DMS 273 treated with DMSO at 0.1 percent for 48 hours (cell line): ENCODE results near the gene SEL1L3.
"Not testable (repeated sequence)": the region's sequence is repeated elsewhere in the genome, so short reads cannot be mapped to it uniquely, and the experiment has no call there.

ENCODE experiments used
- DNase-seq: peaks from one replicate; lab custom pipeline; 2025; lab: John Stamatoyannopoulos, UW

Gene SEL1L3

DNA sequence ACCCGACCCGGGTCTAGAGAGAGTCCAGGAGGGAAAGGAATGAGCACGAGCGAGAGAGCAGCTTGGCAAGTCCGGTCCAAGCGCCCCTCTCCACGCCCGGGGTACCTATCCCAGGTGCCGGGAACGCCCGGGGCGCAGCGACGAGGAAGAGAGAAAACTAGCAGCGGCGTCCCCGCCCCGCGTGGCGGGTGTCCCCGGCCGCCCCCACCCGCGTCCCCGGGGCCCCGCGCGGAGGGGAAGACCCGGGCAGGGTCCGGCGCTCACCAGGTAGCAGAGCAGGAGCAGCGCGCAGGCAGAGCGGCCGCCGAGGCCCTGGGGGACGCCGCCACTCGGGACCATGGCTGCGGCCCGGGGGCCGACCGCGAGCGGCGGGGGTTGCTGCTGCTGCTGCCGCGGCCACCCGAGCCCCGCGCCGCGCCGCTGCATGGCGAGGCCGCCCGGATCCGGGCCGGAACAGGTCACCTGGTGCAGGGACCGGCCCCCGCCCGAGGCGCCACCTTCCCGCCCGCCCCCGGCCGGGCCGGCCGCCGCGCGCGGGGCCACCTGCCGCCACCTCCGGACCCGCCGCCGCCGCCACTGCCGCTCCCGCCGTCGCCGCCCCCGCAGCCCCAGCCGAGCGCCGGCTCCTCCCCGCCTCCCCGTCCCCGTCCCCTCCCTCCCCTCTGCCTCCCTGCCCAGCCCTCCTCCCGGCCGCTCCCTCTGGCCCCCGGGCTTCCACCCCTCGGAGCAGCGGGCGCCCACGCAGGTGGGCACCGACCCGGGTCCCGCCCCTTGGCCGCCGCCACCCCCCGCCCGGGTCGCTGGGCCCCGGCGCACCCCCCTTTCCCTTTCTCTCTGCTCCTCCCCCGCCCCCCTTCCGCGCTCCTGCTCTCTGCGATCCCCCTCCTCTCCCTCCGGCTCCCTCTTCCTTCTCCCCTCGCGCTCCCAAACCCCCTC is at the start of gene SEL1L3:
Gene SEL1L3, minus strand, starts transcription at position 578 of the 936 bp plus-strand sequence. Its CDS starts 152 bp downstream, at position 426.
- no peak for DNase-seq

DNA sequence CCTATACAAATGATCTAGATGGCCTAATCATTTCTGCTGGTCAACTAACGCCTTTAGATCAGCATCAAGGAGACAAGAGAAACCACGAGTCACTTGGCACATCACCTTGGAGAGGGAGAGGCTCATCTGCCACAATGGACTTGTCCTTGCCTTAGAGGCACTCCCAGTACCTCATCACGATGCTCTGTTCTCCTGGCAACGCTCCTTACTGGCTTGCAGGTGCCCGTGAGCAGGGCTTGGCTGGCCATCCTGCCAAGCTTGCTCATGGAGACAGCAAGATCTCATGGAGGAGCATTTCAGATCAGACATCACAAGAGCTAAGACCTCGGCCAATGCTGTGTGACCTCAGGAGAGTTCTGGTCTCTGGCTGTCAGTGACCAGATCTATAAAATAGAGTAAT is 48.6 kb upstream of the SEL1L3 start:
- DNase-seq, result no peak

DNA sequence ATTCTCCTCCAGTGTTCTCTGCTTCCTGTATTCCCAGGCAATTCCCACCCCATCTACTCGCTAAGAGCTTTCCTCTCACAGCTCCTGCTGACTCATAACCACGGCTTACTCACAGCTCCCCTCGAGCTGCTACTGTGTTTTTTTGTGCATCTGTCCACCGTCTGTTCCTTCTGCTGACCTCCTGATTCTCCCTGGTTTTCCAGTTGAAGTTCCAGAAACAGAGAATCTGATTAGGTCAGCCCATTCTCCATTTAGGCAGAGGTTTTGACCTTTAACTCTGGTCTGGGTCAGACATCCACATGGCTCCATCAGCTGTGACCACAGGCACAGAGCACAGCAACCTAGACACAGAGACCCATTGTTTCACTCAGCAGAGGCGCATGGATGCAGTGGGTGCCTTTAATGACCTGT is 45.7 kb upstream of the SEL1L3 start:
- no peak for DNase-seq

DNA sequence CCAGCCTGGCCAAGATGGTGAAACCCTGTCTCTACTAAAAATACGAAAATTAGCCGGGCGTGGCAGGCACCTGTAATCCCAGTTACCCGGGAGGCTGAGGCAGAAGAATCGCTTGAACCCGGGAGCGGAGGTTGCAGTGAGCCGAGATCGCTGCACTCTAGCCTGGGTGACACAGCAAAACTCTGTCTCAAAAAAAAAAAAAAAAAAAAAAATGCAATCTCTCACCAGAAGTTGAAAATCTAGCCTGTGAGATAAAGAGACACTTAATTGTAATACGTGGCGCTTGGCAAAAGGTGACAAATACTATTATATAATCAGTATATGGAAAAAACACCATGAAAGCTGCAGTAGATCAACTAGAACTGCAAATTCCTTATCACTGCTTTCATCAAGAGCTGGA is 43.3 kb upstream of the SEL1L3 start:
- not testable (repeated sequence) for DNase-seq

DNA sequence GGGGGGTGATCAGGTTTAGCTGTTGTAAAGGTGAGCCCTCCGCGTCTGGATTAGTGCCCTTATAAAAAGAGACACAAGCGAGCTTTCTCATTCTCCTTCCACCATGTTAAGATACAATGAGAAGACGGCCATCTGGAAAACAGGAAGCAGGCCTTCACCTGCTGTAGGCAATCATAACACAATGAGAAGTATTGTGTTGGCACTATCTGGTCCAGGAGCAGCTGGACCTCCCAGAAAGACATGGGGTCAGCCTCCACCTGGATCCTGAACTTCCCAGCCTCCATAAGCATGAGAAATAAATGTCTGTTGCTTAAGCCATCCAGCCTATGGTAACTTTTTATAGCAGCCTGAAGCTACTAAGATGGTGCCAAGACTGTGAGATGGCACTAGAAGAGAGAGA is 42.6 kb upstream of the SEL1L3 start:
- DNase-seq, result no peak

DNA sequence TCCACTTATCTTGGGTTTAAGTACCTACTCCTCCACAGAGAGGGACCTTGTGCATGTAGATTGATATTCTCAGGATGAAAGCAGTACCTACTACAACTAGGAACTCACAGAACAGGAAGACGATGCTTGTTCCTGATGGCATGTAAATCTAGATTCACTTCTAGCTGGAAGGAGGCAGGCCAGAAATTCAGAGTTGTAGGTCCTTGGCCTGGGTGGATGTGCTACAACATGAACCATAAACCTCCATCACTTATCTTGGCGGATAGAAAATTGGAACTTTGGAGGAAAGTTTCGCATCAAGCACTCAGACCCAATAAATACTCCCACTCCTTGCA is 41.9 kb upstream of the SEL1L3 start:
- DNase-seq, result no peak

DNA sequence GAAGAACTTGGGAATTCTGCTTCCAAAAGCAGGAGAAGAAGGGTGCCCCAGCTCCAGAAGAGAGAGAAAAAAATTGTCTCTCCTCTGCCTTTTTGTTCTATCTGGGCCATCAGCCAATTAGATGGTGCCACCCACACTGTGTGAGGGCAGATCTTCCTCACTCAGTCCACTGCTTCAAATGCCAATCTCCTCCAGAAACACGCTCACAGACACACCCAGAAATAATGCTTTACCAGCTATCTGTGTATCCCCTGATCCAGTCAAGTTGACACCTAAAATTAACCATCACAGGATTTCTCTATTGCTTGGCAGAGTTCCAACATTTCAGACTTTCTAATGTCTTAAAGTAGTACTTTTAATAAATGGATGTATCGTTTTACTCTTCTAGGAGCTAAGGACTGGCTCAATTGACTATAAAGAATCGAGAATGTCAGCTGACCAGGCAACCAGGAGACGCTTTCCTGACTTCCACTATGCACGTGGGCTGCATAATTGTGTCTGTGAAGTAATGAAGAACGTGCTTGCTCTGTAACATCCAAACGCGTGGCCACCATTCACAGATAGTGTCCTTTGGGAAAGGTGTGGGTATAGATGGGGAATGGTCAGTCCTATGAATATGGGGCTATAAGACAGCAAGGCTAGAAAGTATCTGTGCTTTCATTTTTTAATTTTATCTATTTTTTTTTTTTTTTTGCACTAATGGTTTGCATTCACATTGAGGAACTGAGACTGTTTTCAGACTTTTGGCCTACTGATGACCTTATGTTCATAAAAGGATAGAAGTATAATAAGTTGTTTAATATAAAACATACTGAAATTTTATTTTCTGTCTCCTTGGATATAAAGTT is 41.3 kb upstream of the SEL1L3 start:
- no peak for DNase-seq

DNA sequence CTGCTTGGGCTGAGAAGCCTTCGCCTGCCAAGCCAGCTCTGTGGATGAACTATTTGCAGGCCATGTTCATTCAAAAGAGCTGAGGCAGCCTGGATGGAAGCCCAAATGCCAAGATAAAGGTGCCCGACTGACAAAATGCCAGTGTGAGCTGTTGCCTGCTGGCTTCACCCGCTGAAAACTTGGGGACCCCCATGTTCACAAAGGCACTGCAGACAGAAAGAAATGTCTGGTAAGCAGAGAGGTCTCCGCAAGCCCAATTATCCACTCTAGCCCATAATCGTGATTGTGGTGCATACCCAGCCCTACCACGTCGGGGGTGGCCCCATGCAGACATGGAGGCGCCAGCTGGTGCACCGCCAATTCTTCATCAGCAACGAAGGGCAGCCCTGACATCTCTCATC is 38.2 kb upstream of the SEL1L3 start:
- DNase-seq, result no peak

DNA sequence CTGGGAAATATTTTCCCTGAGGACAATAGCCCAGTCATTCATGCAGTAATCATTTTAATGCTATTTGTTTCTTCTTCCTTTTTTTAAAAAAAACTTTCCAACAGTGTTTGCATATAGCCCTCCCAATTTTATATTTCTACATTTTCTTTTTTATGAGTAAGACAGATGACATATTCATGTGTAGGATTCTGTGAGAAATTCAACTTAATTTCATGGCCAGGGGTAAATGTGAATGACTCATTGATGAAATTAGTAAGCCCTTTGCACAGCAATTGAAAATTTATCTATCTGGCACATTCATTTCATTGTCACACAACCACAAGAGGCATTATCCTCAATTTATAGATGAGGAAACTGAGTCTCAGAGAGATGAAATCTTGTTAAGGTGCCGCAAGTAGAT is 37.5 kb upstream of the SEL1L3 start:
- DNase-seq, result no peak

DNA sequence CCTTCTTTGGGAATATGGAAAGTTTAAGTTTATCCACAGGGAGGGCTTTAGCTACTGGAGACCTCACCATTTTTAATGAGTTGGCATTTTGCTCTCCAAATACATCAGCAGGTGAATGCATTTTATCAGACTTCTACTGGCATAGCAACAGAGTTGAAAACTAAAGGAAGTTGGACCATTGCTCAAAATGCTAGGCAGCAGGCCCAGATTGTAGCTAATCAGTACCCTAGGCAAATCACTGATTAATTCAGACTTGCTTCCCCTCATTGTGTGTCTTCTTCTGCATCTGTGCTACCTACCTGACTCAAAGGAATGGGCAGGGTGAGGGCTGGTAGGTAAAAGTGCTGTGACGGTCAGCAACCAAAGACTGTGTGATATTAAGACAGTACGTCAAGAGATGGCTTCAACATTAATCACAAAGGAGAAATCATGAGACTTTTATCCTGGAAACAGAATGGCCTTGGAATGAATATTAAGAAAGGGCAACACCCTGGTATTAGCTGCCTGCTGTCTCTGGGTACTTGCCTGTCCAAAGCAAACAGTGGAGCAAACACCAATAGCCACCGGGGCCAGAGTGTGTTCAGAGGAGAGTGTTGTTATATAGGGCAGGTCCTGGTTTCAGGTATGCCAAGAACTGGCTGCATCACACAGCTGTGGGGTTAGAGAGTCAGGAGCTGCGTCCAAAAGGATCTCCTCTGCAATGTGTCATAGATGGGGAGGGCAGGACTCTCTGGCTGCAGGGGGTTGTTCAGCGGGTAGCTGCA is 34.2 kb upstream of the SEL1L3 start:
- no peak for DNase-seq

DNA sequence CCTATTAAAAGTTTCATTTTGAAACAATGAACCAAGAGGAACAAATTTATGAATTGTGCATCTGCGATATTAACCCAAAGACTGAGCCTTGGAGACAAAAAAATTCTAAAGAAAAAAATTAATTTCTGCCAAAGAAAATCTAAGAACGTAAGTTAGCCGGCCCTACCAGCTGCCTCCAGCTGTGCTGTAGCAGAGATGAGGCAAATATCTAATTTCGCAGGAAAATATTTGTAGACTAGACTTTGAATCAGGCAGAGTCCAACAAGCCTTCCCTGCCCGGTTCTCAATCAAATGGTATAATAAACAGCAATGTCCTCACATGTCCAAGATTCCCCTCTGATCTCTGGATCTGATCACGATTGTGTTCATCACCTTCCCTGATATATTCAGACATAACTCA is 30.0 kb upstream of the SEL1L3 start:
- DNase-seq, result no peak

DNA sequence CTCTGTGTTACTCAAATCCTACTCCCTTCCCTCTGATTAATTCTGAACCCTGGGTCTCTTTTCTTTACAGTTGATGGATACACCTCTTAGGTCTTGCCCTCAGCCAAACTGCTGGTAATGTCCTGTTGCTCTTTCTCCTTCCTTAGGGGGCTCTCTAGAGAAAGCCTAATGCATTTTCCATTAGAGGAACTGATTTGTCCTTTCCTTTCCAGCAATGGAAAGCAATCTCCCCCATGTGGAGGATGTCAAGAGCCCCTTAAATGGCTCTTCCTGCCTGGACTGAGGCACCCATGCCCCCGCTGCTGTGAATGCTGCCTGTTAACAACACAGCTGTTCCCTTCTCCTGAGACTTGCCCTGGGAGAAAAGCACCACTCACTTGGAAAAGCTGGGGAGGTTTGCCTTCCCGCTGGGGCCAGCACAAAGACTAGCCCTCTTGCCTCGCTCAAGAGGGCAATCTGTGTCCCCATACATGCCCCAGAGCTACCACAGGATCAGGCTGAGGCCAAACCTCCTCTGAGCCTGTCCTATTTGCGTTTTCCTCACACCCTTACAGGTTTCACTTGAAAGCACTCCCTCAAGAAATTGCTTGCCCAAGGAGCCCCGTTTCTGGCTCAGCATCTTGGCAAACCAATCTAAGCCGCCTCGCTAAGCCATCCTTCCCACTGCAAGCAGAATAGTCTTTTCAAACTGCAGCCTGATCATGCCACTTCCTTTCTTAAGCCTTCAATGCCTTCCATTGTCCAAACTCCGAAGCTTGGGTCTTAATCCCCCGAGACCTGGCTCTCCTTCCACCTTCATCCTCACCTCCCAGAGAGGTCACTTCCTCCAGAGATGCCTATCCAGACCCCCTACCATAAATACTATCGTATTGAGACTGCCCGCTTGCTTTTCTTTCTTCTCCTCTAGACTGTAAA is 28.0 kb upstream of the SEL1L3 start:
- no peak for DNase-seq

DNA sequence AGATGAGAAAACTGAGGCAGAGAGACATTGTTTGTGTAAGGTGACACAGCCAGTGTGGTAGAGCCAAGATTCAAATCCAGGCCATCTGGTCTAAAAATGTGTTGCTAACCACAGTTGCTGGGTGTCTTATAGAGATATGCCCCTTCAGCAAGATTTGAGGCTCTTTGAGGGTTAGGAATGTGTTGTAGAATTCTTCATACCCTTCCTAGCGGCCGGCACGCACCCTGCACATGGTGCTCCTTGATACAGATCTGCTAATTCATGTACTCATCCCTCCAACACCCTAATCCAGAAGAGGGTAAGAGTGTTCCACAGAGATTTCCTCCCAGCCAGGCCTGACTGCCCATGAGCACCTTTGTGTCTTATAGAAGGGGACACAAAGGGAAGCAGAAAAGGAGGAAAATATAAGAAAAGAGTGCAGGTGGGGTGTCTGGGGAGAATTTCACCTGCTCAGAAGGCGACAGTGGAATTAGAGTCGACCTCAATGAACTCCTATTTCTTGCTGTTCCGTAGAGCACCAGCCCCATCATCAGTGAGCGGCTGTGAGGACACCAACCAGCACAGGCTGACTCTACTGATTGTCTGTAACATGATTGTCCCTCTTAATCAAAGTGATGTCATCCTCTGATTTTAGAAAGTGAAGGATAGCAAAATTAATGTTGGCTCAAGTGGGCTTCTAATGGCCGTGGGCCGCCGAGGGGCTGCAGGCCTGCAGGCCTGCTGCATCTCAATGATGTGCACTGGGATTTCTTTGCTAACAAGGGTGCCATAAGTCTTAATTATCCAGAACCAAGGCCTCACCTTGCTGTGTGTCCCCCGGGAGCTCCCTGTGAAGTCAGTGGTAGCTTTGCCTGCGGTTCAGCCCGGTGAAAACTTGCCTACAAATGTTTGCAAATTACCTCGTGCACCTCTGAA is 27.1 kb upstream of the SEL1L3 start:
- DNase-seq, result no peak

DNA sequence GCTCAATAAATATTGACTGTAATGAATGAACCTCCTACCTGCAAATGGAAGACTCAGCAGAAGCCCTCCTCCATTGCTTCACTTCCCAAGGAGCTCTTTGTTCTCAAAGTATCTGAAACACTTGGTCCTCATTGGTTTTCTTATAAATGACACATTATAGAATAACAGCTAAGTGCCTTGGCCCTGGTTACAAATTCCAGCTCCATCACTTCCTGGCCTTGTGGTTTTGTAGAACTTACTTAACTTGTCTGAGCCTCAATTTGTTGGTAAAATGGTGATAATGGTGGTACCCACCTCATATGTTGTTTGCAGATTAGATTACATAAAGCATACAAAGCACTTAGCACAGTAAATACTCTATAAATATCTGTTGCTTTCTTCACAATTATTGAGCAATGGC is 26.0 kb upstream of the SEL1L3 start:
- DNase-seq, result no peak

DNA sequence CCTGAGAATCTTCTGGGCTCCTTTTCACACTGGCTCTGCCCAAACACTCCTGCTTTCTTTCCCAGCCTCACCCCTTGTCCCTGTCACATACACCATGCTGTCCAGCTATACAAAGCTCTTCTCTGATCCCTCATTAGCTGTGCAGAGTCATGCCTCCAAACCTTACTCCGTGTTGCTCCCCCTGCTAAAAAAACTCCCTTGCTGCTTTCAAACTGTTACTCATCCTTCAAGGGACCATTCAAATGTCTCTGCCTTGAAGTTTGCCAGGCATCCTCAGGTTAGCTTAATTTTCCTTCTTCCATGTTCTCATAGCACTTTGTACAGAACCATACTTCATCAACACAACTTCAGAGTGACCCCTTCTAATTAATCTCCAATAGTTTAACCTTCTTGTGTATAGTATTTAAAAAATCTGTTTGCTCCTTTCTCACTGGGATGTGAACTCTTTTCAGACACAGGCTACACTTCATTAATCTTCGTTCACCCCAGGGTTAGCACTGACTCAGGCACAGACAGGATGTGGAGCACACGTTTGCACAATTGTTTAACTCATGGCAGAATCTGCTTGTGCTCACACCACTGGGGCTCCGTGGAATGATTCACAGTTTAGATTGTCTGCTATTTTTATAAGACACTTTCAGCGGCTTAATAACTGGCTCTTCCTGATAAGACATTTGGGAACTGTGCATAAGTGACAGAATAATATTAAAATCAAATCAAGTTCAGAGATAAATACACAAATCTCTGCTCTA is 21.4 kb upstream of the SEL1L3 start:
- DNase-seq, result no peak

DNA sequence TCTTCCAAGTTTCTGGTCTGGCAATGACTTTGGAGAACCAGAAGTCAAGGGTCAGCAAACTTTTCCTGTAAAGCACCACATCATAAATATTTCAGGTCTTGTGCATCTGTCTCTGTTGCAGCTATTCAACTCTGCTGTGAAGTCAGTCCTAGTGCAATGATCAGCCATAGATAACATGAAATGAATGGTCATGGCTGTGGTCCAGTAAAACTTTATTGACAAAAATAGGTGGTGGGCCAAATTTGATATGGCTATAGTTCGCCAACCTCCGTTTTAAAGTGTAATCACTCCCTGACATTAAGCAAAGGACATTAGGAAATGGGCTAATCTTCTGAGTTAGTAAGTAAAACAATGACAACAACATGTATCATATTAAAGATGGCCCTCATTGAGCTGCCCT is 20.8 kb upstream of the SEL1L3 start:
- no peak for DNase-seq

DNA sequence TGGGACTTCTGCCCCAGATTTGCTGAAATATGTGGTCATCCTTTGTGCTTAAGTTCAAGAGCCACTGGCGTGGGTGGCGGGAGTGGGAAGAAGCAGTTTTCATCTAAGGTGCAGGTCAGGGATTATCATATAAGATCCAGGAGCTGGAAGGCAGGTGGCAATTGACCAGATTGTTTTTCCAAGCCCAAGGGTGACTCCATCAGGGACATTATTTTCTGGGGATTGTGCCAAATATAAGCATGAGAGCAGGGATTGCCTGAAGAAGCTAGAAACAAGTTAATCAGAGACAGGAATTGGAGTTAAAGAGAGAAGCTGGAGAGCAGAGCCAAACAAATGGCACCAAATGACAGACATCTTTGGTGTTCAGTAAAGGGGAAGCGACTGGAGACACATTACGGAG is 19.4 kb upstream of the SEL1L3 start:
- no peak for DNase-seq

DNA sequence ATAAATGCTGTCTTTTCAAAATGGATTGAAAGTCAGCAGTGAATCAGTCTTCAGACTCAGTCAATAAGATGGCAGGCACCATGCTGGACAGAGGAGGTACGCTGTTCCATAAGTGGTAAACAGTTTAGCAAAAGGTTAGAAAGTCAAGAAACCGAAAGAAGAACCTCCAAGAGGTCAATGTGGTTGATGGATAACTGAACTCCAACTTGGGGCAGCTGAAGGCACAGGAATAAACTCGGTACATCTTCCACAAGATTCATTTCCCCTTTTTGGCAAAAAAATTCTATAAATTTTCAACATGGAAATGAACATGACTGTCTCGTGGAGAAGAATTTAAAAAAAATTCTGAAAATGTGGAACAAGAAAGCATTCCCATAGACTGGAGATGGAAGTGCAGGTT is 18.4 kb upstream of the SEL1L3 start:
- DNase-seq, result no peak

DNA sequence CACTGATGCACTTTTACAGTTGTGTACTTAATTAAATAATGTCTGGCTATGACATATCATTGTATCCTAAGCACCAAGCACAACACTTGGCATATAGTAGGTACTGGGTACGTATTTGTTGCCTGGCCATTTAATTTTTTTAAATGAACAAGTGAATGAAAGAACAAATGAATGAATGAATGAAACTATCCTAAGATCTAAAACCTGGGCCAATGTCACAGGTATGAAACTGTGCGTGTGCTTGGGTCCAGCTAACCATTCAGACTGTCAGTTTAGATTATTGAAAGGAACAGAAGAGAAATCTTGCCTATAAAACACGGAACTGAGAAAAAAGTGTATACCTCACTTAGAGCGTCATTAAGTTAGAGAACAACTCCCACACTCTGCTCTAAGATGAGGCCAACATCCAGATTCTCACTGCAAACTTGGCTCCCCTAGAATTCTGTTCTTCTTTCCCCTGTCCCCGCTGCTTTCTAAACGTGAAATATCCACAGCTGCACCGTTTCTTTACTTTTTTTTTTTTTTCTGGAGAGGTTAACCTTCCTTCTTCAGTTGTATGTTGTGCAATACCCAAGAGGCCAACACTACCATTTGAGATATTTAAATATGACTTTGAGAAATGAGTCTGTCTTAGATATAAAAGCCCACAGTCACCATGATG is 17.3 kb upstream of the SEL1L3 start:
- no peak for DNase-seq
